Left lobe of liver (tissue), 2 donors: ENCODE results near the gene RAB31. TPM values are rescaled to one million over a fixed set of nuclear protein-coding genes. Genes with fewer than 3 reads are reported as not detected.

Experiments
- ATAC-seq: fragments of 200-7000 bp; cut with Tn5 transposase; one replicate; pipeline ENCODE4 v1.9.1; 2020; ENCODE audit warnings: mild to moderate bottlenecking, moderate library complexity
- DNase-seq: peaks from one replicate; pipeline ENCODE4 v3.0.0-alpha.2; 2020; ENCODE audit warnings: low spot score
- total RNA-seq: library from RNA; stranded (reverse); gene quantifications from one replicate; pipeline ENCODE4 v1.2.1, GENCODE V29; 2021
- donor health status: DM: no; HTN: no; CAD: no; lungs with moderate emphysema.
- donor health status: DM: no; HTN: yes; CAD: no.

RAB31 gene
- total RNA-seq, 1 donor from 2014 or later, result 7.8 TPM

DNA sequence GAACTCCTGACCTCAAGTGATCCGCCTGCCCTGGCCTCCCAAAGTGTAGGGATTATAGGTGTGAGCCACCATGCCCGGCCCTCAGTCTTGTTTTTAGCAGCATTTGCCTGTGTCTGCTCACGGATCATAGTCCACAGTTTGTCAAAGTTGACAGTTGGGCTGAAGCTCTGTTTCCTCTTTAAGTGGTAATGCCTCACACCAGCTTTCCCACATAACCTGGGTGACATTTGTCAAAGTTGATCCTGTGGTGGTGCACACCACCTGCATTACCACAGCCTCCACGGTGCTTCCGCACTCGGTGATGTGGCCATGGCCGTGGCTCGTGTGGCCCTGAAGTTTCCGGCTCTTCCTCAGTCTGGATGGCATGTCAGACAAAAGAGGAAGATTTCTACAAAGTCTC, 27.1 kb downstream of the RAB31 start:
- ATAC-seq (no peak), DNase-seq (peak; percentile 45)

- ATAC-seq (no peak), DNase-seq (peak; percentile 18)
Measured at GRCh38 chr18:9735879-9736278, 27.8 kb downstream of the RAB31 start.

- ATAC-seq, result no peak
- DNase-seq, result no peak
Measured at GRCh38 chr18:9736286-9736835, 28.3 kb downstream of the RAB31 start.

DNA sequence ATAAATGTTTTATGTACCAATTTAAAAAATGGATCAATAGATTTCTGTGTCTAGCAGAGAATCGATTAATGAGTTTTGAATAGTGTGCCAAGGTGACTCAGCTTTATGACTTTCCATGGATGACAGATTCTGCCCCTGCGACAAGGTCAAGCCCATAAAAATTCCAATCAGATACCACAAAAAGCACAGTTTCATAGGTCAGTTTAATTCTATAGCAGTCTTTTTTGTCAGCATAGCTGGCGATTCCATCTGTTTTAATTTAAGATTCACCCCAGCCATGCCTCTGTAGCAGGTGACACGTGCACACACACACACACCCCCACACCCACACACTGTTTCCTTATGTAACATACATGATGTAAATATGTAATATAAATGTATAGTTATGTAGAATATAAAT, 28.9 kb downstream of the RAB31 start:
- ATAC-seq (no peak), DNase-seq (no peak)

DNA sequence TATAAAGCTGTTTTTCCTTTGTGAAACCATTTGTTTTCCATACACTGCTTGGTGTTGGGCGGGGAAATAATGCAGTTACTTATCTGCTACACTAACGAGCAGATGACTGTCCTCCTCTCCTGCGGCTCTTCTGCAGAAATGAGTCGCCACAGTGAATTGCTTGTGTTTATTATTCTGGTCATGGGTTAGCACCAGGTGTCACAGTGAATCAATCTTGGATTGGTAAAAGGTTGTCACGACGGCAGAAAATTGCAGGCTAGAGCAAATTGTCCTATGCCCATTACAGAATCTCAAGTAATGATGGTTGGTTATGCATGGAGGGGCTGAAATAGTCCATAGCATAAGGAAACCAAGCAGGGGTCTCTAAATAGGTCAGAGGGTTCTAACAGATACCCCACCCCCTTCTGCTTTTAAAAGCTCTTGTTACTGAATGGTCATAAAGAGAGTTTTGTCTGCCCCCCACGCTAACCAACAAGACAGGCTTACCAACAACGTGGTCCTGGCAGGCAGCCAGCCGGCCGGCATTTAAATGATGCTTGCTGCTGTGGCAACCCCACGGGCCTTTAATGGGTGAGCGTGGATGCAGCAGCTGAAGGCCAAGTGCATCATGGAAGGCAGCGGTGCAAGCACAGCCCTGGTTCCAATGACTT, 29.5 kb downstream of the RAB31 start:
- DNase-seq (no peak), ATAC-seq (no peak)

- DNase-seq (no peak), ATAC-seq (no peak)
Measured at GRCh38 chr18:9738266-9738969, 30.3 kb downstream of the RAB31 start.

DNA sequence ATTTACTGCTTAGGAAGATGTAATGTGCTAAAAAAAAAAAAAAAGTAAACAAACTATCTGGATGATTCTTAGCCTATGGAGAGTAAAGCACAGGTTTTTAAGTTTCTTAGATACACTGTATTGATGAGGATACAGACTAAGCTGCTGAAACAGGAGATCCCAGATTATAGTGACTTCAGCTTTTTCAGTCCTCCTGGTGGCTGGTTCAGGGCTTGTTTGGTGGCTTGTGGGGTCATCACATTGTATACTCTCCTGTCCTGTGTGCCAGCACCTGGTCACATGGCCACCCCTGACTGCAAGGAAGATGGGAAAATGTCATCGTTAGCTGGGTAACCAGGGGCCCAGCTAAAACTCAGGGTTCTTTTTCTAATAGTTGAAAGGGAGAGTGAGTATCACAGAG, 31.4 kb downstream of the RAB31 start:
- no peak for ATAC-seq

DNA sequence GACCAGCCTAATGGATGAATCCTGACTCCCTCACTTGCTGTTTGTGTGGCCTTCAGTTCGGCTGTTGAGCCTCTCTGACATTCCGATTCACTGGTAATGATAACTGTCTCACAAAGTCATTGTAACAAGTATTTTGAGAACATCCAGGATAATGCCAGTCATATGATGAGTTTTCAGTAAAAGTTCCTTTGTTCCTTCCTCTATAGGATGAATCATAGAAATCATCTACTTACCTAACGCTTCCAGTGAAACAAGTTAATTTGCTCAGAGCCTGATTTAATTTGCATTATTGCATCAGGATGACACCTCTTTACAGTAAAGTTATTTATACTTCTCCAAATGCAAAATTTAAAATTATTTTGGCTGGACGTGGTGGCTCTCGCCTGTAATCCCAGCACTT, 32.0 kb downstream of the RAB31 start:
- ATAC-seq (no peak), DNase-seq (no peak)

More for the DNA sequence above, 31.4 kb downstream of the RAB31 start:
- DNase-seq, result no peak

DNA sequence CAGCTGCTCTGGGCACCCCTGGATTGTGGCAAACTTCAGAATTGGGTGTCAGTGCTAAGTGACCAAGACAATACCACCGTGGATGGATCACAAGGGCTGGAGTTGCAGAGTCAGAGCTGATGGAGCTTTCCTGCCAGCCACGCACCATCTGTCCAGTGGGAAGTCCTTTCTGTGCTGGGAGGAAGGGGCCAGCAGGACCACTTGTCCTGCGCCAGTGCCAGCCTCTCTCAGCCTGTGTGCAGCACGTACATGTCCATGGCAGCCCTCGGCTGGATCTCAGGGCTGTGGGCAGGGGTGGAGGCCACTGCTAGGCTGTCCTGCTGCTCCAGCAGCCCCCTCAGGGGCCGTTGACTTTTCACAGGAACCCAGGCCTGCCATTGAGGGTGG, 33.3 kb downstream of the RAB31 start:
- ATAC-seq, result no peak
- DNase-seq, result no peak

- ATAC-seq (peak; percentile 44), DNase-seq (no peak)
Measured at GRCh38 chr18:9741793-9742523, 33.9 kb downstream of the RAB31 start.

DNA sequence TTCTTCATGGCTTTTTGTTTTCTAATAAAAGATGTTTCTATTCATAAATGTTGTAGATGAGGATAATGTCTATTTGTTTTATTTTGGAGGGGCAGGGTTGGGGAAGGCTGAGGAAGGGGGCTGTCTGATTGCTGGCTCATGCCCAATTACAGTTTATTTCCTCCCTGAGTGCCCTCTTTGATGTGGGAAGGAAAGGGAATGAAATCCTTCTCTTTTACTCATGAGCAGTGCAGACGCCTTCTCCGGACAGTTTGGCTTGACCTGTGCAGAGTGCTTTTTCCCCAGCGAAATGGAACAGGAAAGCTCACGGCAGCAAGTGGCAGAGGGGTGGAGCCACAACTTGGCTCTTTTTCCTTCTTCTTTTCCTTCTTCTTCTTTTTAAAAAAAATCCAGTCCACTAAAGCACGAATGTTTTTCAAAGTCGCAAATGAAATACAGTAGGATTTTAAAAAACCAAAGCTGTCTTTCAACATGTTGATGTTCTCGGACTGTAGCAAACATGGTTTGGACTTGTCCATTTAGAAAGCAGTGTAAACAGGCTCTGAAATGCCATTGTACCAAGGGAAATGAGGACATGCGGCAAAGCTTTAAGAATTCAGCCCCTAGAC, 34.5 kb downstream of the RAB31 start:
- DNase-seq (no peak), ATAC-seq (peak; percentile 74)

DNA sequence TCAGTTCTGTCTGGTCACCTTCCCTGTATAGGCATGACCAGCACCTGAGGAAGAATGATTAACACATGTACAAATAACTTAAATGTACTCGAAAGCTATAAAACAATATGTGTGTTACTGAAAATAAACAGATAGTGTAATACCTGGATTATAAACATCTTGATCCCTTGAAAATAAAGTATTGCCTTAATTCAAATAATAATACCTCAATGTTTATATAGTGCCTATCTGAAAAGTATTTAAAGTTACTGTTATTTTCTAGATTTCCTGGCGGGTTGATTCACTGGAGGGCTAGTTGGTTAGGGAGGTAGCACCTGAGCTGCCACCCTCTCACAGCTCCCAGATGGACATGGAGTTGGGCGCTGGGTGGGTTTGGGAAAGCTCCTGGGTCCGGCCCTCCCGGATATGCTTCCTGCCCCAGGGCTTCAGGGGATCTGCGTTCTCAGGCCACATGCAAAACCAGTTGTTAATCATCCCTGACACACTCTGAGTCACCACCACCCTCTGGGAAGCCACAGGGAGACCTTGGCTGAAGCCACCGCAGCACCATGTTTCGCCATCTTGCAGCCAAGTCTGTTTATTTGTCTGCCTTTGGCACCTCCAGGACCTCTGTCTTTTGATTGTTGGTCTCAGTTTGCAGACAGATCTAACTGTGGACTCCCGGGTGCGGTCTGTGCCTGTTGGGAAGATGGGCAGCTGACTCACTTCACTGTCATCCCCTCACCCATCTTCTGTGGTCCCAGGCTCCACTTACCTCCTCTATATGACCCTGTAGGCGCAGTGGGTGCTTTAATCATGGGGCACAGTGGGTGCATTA, 35.3 kb downstream of the RAB31 start:
- no peak for DNase-seq
- no peak for ATAC-seq

DNA sequence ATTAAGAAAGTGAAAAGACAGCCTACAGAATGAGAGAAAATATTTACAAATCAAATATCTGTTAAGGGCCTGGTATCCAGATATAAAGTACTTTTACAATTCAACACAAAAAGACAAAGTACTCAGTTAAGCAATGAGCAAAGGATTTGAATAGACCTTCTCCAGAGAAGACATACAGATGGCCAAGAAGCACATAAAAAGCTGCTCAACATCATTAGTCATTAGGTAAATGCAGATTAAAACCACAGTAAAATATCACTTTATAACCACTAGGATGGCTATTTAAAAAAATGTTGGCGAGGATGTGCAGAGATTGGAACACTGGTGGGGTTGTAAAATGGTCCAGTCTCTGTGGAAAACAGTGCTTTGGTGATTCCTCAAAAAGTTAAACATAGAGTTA, 38.9 kb downstream of the RAB31 start:
- DNase-seq (no peak), ATAC-seq (no peak)

DNA sequence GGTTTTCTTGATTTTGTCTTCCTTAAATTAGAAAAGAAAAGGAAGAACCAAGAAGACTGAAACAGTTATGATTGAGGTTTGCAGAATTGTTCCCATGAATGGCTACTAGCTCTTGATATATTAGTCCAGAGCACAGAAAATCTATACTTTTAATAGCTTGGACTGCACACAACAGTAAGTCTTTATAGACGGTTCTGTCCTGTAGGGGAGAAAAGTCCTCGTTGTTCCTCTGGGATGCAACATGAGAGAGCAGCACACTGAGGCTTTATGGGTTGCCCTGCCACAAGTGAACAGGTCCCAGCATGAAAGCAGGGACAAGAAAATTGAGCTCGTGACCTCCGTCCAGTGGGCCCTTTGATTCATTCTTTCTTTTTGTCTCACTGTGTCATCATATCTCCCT, 41.5 kb downstream of the RAB31 start:
- ATAC-seq (no peak), DNase-seq (no peak)

DNA sequence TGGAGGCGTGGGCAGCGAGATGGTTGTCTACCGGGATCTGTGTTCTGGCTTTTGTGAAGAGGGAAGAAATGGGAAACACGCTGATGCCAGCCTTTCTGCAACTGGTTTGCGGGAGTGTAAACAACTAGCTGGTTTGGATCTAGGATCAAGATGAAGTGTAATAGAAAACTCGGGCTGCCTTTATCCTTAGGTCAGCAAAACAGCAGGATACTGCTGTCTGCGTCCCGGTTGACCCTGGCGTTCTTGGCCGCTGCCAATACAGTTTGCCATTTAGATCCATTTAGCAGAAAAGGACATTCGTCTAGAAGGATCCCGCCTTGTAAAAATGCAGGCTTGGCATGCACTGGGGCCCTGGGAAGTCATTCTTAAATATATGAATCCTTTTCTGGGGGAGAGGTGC, 42.0 kb downstream of the RAB31 start:
- DNase-seq (no peak), ATAC-seq (no peak)

- ATAC-seq (no peak), DNase-seq (no peak)
Measured at GRCh38 chr18:9750606-9751304, 42.7 kb downstream of the RAB31 start.

DNA sequence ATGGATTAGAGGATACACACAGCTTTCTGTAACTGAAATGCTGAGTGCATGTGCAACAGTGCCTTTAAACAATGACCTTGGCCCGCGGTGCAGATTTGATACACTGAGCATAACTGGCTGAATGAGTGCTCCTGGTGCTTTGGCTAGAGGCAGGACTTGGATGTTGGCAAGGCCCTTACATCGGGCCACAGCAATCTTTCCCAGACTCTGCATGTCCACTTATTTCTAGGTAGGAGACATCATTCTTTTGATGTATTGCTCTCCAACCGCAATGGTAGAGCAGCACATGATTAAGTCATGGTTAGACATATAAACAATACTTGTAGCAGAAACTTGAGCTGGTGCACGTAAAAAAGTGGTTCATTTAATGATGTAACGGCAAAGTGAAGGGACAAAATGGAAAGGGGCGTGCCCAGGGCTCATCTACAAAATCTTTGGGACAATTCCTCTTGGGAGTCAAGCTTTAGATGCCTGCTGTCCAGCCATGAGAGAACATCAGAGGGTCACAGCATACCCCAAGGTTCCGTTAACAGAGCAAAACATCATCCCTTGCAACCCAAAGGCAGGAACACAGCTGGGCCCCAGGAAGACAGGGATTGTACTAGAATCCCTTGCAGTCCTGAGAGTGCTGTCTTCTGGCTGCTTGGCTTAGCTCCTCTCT, 43.4 kb downstream of the RAB31 start:
- no peak for DNase-seq
- no peak for ATAC-seq

- DNase-seq (no peak), ATAC-seq (no peak)
Measured at GRCh38 chr18:9753846-9754245, 45.7 kb downstream of the RAB31 start.

- DNase-seq, result no peak
- no peak for ATAC-seq
Measured at GRCh38 chr18:9755110-9755509, 47.0 kb downstream of the RAB31 start.
